ENCODE results near the gene OR2F1. TPM values are rescaled to one million over a fixed set of nuclear protein-coding genes. Genes with fewer than 3 reads are reported as not detected.

Gene OR2F1
- 0.05 TPM in 1 of 2 replicates, not detected in the other for total RNA-seq (2014; rRNA removed; shearing (Covaris generic))

GRCh38 chr7:143954544-143954943, at the start of gene OR2F1:
TSS of gene OR2F1 (plus strand) at chr7:143954844. CDS start at chr7:143959971, 5,127 bp downstream.

GRCh38 chr7:143934526-143935325, 19.9 kb upstream of the OR2F1 start, which contains the start of gene OR2F2:
TSS of gene OR2F2 (plus strand) at chr7:143935233. CDS start at chr7:143935233, 0 bp downstream.

GRCh38 chr7:144000020-144000419, 45.4 kb downstream of the OR2F1 start, which contains the start of gene OR6B1:
TSS of gene OR6B1 (plus strand) at chr7:144000320. CDS start at chr7:144003997, 3,677 bp downstream.

Other genes starting within 250 kb of the OR2F1 start
- gene CTAGE6, start 197.1 kb upstream of the OR2F1 start, total RNA-seq (2014; rRNA removed; shearing (Covaris generic)), result not detected in 2 replicates
- 27.6 and 30.8 TPM in 2 replicates for gene TCAF1, start 52.7 kb upstream of the OR2F1 start, total RNA-seq (2014; rRNA removed; shearing (Covaris generic))
- not detected in 2 replicates for gene OR2F2, start 19.6 kb upstream of the OR2F1 start, total RNA-seq (2014; rRNA removed; shearing (Covaris generic))
- gene OR6B1, start 45.5 kb downstream of the OR2F1 start, total RNA-seq (2014; rRNA removed; shearing (Covaris generic)), result not detected in 2 replicates
- not detected in 2 replicates for gene OR2A5, start 94.1 kb downstream of the OR2F1 start, total RNA-seq (2014; rRNA removed; shearing (Covaris generic))
- not detected in 2 replicates for gene OR2A25, start 115.0 kb downstream of the OR2F1 start, total RNA-seq (2014; rRNA removed; shearing (Covaris generic))
- not detected in 2 replicates for gene OR2A12, start 131.4 kb downstream of the OR2F1 start, total RNA-seq (2014; rRNA removed; shearing (Covaris generic))
- gene OR2A2, start 154.7 kb downstream of the OR2F1 start, total RNA-seq (2014; rRNA removed; shearing (Covaris generic)), result not detected in 2 replicates
- gene OR2A14, start 168.3 kb downstream of the OR2F1 start, total RNA-seq (2014; rRNA removed; shearing (Covaris generic)), result not detected in 2 replicates
- not detected in 2 replicates for gene CTAGE4, start 228.6 kb downstream of the OR2F1 start, total RNA-seq (2014; rRNA removed; shearing (Covaris generic))
- gene ARHGEF35, start 241.0 kb downstream of the OR2F1 start, total RNA-seq (2014; rRNA removed; shearing (Covaris generic)), result 0.03 TPM in 1 of 2 replicates, not detected in the other